GM18498 (cell line): Measurements from ENCODE around the gene QSOX1.

Source experiments
- ATAC-seq: cut with Tn5 transposase; IDR thresholded peaks from one replicate; pipeline ENCODE4 v1.9.1; 2021; ENCODE audit warnings: mild to moderate bottlenecking, moderate library complexity; ENCODE audit not compliant: unreplicated experiment

QSOX1 gene

DNA sequence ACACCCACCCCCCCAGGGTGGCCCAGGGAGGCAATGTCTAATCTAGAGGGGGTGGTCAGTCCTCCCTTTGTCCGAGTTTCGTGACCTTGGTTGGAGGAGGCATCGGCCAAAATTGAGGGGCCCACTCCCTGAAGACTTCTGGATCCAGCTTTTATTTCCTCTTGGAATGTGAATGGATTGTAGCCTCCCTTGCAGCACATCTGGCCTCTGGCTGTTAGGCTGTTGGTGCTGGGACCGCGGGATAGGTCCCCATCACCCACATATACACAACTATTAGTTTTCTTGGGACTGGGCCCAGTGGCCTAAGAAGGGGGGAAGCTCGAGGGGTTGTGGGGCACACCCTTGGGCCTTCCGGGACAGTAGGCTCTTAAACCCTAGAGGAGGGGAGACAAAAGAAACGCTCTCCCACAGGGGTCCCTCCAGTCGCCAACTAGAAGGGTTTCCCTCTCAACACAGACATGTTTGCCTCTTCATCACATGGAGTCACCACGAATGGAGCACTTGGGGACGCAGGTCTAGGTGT lies 77.9 kb downstream of the QSOX1 start:
- no peak for ATAC-seq

DNA sequence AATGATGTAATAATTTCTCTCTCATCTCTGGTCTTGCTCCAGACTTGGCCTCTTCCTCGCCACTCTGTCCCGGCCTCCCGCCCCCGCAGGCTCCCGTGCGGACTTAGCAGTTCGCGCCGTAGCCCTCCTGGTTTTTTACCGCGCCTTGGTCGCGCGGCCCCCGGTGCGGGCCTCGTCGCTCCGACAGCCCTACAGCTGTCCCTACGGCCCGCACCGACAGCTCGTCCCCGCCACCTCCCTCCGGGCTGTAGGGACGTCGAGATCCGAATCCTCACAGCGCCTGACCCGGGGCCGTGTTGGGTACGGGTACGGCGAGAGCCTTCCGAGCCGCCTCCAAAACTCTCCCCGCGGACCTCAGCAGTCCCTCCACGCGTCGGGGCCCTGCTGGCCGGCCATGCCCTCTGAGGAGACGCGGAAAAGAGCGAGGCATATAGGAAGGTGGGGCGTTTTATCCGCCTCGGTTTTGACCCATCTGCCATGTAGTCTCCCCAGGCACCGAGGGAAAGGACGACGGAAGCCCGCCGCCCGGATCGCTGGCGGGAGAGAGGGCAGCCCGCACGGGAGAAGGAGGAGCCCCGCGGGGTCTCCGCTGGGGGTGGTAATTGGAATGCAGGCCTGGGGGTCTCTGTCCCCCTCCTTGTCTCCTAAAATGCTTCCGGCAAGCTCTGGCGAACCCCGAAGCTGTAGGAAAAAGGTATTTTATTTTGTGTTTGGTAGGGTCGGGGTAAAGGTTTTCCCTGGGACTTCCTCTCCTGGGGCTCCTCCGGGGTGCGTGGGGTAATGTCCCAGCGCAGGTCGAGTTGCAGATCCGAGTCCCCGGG lies 78.7 kb downstream of the QSOX1 start:
- no peak for ATAC-seq

DNA sequence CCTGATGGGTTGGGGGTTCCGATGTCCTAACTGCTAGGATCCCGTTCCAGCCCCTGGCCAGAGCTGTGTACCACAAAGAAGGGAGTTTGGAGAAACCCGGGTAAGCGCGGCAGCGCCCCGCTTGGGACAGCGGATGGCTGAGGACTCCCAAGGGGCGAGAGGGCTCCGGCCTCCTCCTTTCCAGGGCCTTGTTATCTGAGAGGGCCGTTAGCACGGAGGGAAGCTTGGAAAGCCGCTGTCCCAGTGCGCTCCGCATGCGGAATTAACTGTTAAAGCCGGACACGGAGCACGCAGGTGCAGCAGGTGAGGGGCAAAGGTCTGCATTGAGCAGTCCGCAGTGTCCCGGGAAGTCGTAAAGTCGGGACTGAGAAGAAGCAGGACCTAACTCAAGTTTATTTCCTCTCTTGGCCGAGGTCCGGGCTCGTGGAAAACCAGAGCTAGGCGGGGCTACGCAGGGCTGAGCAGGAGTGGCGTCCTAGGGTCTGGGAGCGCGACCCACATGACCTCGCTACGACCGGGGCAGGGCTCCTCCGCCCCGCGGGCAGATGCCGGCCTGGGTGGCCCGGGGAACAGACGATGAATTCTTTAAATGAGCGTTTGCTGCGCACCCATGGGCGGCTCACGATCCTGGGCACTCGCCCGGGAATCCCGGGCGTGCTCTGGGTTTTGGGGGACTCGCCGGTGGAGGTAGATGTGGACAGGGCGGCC lies 79.9 kb downstream of the QSOX1 start:
- no peak for ATAC-seq

DNA sequence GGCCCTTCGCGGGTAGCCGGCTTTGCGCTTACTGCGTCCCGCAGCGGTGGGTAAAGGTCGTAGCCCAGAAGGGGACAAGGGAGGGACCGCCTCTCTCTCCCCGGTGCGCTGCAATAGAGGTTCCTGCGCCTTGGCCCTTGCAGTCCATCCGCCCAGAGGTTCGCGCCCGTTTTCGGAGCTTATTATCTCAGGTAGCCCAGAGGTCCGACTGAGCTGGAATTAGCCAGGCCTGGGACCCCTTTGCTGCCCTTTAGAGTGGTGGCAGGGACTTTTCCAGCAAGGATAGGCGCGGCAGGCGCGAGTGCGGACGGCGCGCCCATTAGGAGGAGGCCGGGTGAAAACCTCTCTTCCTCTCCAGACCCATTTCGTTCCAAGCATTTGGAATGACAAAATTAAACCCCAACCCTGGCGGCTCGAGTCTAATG lies 80.4 kb downstream of the QSOX1 start:
- no peak for ATAC-seq

DNA sequence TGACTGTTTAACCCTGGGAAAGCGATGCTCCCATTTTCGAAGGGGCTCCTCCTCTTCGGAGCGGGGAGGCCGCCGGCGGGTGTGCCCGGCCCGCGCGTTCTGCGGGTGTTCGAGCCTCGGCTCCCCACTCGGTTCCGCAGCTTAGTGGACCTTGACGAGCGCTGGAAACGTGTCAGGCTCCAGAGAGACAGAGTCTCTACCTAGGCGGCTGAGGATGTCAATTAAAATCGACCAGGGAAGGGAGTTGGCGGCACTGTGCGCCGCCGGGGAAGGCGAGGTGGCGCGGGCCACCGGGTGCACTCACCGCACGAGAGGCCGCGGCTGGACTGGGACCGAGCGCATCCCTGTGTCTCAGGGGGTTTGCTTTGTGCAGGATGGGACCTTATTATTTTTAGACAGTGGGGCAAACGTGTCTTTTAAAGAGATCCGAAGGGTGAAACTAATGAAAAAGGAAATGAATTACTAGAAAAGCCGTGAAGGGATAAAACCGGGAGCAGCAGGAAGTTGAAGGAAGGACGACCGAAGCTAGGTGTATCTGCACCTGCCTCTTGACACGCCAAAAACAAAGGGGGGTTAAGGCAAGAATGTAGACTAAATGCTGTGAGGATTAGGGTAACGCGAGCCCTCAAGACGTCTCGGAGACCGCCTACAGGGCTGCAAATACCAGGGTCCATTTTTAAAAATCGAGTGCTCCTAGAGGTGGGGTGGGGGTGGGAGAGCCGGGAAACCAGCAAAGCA lies 81.0 kb downstream of the QSOX1 start:
- no peak for ATAC-seq

DNA sequence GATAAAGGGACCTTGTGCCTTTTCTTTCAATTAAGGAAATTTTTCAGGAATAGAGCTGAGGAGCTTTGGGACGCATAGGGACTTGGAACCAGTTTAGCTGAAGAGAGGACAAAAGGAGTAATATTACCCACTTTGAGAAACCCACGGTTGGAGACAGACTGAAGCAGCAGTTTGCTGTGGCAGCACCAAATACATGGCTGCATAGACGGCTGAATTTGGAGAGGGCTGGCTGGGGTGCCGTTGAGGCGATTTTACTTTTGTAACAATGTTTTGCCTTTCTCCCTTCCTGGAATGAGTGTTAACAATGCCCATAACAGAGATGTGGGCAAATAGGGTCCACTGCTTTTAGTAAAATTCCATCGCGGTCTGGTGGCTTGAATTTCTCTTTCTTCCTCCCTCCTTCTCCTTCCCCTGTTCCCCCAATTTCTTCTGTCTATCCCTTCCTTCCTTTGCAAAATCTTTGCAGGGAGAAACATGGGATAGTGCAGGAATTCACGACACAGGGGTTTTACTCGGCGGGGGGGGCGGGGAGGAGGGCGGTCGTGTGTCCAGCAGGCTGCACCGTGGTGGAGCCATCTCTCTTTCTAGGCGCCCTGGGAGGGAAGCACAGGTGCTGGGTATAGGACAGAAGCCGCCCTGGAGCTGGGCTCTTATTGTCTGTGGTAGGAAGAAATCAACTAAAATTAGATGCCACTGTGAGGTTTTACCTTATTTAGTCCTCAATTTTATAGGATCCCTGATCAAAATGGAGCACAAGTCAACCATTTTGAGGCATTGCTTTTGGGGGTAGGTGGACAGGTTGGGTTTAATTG lies 82.2 kb downstream of the QSOX1 start:
- no peak for ATAC-seq

DNA sequence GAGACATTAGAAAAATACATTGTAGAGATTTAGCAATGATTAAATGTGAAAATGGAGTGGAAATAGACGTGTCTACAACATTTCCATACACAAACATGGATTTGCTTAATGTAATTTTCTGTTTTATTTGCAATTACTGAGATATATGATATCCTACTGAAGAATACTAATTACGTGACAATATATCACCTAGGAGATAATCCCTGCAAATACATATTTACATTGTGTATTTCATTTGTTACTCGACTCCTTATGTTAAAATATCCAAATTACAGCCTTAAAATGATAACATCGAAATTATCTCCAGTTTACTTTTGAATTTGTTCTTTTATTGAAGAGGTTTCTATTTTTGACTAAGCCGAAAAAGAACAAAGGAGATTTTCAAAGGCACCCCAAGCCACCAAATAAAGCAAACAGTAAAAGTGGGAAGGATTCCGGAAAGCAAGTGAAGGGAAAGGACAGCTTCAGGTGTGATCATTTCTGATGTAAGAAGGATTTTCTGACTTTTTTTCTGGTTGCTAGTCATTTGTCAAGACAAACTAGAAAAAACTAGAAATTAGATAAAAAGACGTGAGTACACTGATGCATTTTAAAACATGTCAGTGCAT lies 83.3 kb downstream of the QSOX1 start:
- ATAC-seq = no peak

DNA sequence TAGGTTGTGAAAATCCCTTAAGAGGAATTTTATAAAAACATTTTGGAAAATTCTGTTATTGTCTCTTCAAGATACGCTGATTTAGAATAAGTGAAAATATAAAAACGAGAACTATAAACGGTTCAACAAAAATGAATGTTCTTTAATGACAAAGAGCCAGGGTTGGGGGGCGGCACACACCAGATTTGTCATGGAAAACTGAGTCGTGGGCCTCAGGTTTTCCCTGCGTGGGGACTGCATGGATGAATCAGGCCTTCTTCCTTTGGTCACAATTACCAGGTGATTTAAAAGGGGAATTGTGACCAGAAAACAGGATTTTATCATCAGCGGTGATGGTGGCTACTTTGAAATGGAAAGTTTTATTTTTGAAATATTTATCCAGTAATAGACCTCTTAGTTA lies 84.0 kb downstream of the QSOX1 start:
- ATAC-seq = no peak

DNA sequence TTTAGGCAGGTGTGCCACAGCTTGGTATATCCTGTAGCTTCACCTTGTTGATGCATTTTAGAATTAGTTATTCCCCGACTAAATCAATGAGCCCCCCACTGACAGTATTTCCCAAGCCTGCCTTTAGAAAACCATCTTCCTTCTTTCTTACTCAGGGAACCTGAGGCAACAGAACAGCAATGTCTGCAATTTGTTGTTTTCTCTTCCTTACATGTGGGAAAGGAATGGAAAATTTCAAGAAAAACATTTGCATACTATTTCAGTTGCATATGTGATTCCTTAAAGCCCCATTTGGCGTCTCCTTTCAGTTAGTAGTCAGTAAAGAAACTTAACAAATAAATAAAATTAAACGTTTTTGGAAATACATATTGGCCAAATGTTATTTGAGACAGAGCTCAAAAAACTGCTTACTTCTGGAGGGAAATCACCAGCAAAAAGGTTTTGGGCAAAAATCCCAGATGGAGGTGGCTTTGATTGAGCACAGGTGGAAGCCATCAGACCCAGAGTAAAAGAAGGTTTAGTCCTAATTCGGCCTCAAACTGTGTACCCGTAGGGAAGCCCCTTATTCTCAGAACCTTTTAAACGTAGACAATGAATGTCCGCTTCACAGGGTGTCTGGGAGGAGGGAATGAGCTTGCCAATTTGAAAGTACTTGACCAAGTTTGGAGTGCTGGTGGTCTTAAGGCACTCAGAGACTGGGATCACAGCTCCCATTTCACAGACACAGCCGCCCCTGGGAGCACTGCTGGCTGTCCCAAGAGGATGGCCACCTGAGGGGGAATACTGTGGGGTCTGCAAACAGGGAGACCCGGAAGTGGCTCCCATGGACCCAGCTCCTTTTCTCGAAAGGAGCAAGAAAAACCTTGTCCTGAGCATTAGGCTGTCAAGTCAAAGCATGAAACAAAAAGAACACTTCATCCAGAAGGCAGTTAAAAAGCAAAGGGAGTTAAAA lies 84.8 kb downstream of the QSOX1 start:
- no peak for ATAC-seq

DNA sequence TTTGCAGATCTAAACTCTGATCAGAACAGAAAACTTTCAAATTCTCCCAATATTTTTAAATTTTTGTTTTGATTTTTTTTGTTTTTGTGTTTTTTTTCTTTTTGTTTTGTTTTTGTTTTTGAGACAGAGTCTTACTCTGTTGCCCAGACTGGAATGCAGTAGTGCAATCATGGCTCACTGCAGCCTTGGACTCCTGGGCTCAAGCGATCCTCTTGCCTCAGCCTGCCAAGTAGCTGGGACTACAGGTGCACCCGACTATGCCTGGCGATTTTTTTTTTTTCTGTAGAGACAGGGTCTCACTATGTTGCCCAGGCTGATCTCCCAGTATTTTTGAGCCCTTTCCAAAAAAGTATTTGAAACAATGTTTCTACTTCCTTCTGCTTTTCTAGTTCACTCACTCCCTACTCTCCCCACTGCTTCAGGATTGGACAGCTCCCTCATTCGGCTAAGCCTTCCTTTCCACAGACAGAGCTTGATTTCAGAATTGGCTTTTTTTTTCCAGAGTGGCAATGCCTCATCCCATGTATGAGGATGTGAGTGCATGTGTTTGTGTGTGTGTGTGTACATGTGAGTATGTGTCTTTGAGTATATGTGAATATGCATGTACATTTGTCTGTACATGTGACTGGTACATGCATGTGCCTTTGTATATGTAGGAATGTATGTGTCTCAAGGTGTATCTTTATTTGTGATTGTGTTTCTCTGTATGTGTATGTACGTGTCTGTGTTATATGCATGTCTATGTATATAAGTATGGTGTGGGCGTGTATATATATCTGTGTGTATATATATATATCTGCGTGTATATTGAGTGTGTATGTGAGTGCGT lies 87.3 kb downstream of the QSOX1 start:
- ATAC-seq = no peak

DNA sequence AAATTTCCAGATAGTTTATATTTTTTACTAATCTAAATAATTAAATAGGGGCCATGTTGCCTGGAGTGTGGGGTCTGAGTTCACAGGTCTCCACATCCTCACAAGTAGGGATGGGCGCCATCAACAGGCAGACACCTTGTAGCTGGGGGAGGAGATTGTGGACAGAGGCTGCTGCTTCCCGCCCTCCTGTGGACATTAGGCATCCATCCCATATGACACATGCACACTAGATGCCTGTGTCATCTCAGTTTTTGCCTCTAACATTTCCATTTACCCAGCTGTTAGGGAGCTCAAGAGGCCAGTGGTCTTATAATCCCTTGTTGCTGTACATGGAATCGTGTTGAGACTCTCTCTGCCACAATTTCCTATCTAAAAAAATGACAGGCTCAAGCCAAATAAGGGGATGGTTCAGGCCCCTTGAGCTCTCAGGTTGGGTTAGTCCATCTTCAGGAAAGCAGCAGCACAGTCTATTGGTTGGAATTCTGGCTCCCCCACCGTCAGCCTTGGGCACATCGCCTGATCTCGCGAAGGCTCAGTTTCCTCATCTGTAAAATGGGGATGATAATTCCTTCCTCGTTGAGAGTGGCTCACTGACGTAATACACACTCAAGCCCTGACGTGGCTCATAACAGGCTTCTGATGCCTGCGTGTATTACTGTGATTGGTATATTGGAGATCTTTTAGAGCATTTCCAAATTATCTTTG lies 89.0 kb downstream of the QSOX1 start:
- no peak for ATAC-seq

DNA sequence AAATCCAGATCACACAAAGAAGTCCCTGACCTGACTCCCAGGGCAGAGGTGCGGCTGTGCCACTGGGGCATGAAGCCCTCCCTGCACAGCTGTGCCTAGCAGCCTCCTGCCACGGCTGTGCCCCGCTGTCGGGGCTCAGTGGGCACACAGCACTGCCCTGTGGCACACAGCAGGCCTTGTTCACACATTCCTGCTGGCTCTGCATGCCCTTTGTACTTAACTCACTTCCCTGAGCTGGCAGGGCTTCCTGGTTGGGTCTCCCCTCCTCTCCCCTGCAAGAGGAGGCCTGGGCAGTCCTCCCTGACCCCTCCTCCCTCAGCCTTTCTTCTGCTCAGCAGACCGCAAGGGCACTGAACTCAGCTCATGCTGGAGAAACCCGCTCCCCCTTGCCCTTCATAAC lies 90.2 kb downstream of the QSOX1 start:
- no peak for ATAC-seq

DNA sequence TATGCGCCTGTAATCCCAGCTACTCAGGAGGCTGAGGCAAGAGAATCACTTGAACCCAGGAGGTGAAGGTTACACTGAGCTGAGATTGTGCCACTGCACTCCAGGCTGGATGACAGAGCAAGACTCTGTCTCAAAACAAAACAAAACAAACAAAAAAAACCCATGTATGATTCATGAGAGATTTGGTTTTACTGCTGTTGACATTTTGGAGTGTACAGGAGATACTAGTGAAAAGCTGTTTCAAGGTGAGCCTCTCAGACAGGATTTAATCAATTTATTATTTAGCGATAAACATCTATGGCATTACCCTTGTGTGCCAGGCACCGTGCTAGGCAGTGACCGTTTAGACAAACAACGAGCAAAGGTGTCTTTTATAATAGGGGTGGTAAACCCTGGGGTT lies 91.9 kb downstream of the QSOX1 start:
- ATAC-seq = no peak

DNA sequence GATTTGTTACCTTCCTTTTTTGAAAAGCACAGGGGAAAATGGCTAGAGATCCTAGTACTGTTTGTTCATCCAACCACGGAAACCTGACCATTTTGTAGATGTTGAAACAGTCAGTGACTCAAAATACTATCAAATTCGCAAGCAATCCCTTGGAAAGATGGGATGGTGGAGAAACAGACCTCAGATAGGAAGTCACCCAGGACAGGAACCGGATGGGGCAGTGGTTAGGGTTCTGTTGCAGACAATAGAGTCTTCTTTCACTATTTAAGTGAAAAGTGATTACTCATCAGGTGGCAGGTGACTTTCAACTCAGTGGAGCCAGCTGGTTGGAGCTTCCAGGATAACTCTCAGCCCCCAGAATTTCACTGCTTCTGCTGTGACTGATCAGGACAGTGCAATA lies 92.4 kb downstream of the QSOX1 start:
- ATAC-seq = no peak

DNA sequence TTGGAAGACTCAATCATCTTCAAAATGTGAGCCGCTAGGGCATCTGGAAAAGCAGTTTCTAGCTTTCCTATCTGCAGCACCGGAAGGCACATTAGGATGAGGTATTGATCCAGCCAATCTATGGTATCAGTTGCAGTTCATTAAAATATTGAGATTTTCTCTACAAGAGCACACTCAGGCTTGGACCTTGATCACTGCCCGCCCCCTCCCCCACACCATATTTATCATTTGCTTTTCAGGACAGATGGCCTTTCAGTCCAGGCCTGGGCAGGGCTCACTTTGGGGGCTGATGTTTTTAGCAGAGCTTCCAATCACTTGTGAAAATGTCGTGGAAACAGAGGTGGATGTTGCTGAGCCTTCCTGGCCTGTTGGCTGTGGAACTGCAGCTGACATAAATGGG lies 92.9 kb downstream of the QSOX1 start:
- ATAC-seq = no peak

DNA sequence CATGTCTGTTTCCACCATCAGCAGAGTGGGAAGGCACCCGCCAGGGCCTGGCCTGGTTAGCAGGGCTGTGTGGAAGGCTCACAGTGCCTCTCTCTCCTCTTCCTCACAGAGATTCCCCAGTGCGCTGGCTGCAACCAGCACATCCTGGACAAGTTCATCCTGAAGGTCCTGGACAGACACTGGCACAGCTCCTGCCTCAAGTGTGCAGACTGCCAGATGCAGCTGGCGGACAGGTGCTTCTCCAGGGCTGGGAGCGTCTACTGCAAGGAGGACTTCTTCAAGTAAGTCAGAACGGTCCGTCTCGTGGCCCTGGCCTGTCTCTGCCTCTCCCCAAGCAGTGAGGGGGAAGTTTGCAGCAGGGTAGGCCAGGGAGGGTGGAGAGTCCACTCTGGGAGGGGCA lies 93.5 kb downstream of the QSOX1 start:
- ATAC-seq = no peak
